ENCODE measurements around the gene CHST8. TPM values are rescaled to one million over a fixed set of nuclear protein-coding genes. Genes with fewer than 3 reads are reported as not detected.

Gene CHST8
- polyA plus RNA-seq, 2 of the 4 experiments (the other 2 are of a cell fraction), result not detected

DNA sequence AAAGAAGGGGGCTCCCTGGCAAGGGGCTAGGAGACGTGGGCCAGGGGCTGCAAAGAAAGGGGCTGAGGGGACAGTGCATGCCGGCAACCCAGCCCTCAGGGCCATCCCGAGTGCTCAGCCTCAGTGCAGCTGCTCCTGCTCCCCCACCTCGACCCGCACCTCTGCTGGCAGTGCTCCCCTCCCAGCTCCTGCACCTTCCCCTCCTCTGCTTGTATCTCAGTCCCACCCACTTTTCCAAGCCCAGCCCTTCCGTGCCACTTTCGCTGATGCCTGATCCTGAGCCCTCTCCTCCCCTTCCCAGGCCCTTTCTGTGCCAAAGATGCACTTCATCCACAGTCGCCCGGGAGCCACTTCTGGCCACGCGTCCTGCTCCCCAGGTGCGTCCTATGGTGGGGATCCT is 105.0 kb downstream of the CHST8 start:
- no peak for ATAC-seq

GRCh38 chr19:33727331-33727998 is 105.7 kb downstream of the CHST8 start:
- TF ChIP-seq RNF2 (IDR thresholded peaks at IDR 0.05; ENCODE audit: borderline replicate concordance, low read depth), result no peak
- no peak for TF ChIP-seq EP300 (IDR thresholded peaks at IDR 0.05)
- H3K4me1 ChIP-seq, result no peaks in the 10 kb centered on the region
- ChIA-PET CTCF (interaction anchor here (0.6 to 3.4 kb wide), 2 partner anchors 51 to 622 kb away, joined by 3 to 10 read pairs; no protein-coding TSS in a partner anchor), POLR2A (no interaction called here)
- FAIRE-seq, result no peak
- 27% methylated on average over 24 of the region's 24 CpGs for WGBS (ENCODE audit: missing lambda C conversion rate)
- H3K9me3 ChIP-seq, result peaks cover 2% of the 10 kb centered on the region; the same call in 1 of the 3 replicates
- H3K4me2 ChIP-seq, result no peak overlapping the region
- ATAC-seq, result no peak; a peak in 2 of 6 replicates
- no peak overlapping the region for H3K4me3 ChIP-seq
- no peak for DNase-seq (ENCODE audit: low read depth in 1 of 2, low spot score in 1 of 2)
- H3K27ac ChIP-seq, result no peak overlapping the region

More for the DNA sequence above, 105.0 kb downstream of the CHST8 start:
- no peak for TF ChIP-seq HMGXB4 (CRISPR knock-in tag; IDR thresholded peaks at IDR 0.05; ENCODE audit: borderline replicate concordance)
- TF ChIP-seq, protein P1, sequence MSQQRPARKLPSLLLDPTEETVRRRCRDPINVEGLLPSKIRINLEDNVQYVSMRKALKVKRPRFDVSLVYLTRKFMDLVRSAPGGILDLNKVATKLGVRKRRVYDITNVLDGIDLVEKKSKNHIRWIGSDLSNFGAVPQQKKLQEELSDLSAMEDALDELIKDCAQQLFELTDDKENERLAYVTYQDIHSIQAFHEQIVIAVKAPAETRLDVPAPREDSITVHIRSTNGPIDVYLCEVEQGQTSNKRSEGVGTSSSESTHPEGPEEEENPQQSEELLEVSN (IDR thresholded peaks at IDR 0.05; ENCODE audit: borderline replicate concordance, low read depth), result no peak
- TF ChIP-seq, protein P2, sequence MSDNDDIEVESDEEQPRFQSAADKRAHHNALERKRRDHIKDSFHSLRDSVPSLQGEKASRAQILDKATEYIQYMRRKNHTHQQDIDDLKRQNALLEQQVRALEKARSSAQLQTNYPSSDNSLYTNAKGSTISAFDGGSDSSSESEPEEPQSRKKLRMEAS (IDR thresholded peaks at IDR 0.05), result no peak
- H3K4me1 ChIP-seq, result no peaks in the 10 kb centered on the region
- H3K9me3 ChIP-seq, result no peaks in the 10 kb centered on the region
- FAIRE-seq (no peak), DNase-seq (ENCODE audit: low read depth in 1 of 2, low spot score in 1 of 2) (no peak)
- H3K27ac ChIP-seq, result no peak overlapping the region
- ChIA-PET CTCF (interaction anchor here (1.2 to 1.6 kb wide), 2 partner anchors 272 to 310 kb away, joined by 3 read pairs; no protein-coding TSS in a partner anchor), POLR2A (no interaction called here)
- WGBS (ENCODE audit: missing lambda C conversion rate), result 18% methylated on average over 12 of the region's 12 CpGs
- no peak overlapping the region for H3K4me3 ChIP-seq
- no peak overlapping the region for H3K4me2 ChIP-seq

DNA sequence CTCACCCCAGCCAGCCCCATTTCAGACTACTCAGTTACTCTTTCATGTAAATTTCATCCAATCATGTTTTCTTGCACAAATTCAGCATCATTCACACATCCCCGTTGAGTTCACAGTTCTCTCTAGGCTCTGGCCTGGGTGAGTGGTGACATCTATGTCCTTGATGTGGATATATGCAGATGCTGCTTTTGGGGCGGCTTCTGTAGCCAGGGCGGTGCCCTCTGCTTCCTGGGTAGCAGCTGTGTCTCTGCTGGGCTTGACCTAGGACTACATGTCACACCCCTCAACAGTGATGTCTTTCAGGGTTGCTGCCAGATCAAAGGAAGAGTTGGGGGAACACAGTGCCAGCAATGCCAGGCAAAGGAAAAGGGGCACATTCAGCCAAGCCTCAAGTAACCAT is 106.4 kb downstream of the CHST8 start:
- Histone ChIP-seq H3K4me1 (no peaks in the 10 kb centered on the region), H3K4me2 (no peak overlapping the region), H3K4me3 (no peak overlapping the region), H3K9me3 (peaks cover 7% of the 10 kb centered on the region), H3K27ac (no peak overlapping the region)
- ChIA-PET POLR2A (no interaction called here), CTCF (interaction anchor here (1.4 to 3.4 kb wide), 5 partner anchors 9 to 50 kb away, joined by 3 to 10 read pairs (median 6); no protein-coding TSS in a partner anchor)
- no peak for TF ChIP-seq GATA3 (IDR thresholded peaks at IDR 0.05; ENCODE audit: borderline replicate concordance)
- no peak for TF ChIP-seq JUN (IDR thresholded peaks at IDR 0.05)
- TF ChIP-seq ELK1 (IDR thresholded peaks at IDR 0.05; ENCODE audit: low read depth, low read length), result no peak
- TF ChIP-seq MAFK (IDR thresholded peaks at IDR 0.05; ENCODE audit: partially characterized antibody), result no peak
- no peak for TF ChIP-seq RARB (CRISPR knock-in tag; IDR thresholded peaks at IDR 0.05)
- TF ChIP-seq ZFP36 (IDR thresholded peaks at IDR 0.05; ENCODE audit: borderline replicate concordance, partially characterized antibody), result no peak
- TF ChIP-seq HDAC2 (IDR thresholded peaks at IDR 0.05), result no peak
- ATAC-seq (no peak), DNase-seq (ENCODE audit: low read depth in 1 of 2, low spot score in 1 of 2) (no peak), FAIRE-seq (no peak)
- WGBS (ENCODE audit: missing lambda C conversion rate), result 10% methylated on average over 3 of the region's 3 CpGs

- Histone ChIP-seq H3K4me3 (no peak overlapping the region), H3K4me2 (no peak overlapping the region), H3K27ac (no peak overlapping the region), H3K4me1 (no peaks in the 10 kb centered on the region), H3K9me3 (peaks cover 7% of the 10 kb centered on the region)
- ChIA-PET POLR2A (no interaction called here), CTCF (interaction anchor here (0.7 to 3.4 kb wide), 5 partner anchors 9 to 315 kb away, joined by 3 to 10 read pairs (median 4); no protein-coding TSS in a partner anchor)
- FAIRE-seq (peak; percentile 46), ATAC-seq (no peak), DNase-seq (ENCODE audit: low read depth in 1 of 2, low spot score in 1 of 2) (no peak)
- TF ChIP-seq BHLHE40 (IDR thresholded peaks at IDR 0.05; ENCODE audit: low read depth, low read length), result no peak
- TF ChIP-seq CHD2 (IDR thresholded peaks at IDR 0.05; ENCODE audit: low read length, partially characterized antibody), result no peak
- no peak for TF ChIP-seq FOXS1 (CRISPR knock-in tag; IDR thresholded peaks at IDR 0.05)
- TF ChIP-seq TFCP2L1 (CRISPR knock-in tag; IDR thresholded peaks at IDR 0.05), result no peak
- TF ChIP-seq PBX3 (IDR thresholded peaks at IDR 0.05), result no peak
- no peak for TF ChIP-seq EP300 (IDR thresholded peaks at IDR 0.05)
- no peak for TF ChIP-seq FOSL2 (IDR thresholded peaks at IDR 0.05)
- no peak for TF ChIP-seq FOSL2 (CRISPR knock-in tag; IDR thresholded peaks at IDR 0.05)
- WGBS (ENCODE audit: missing lambda C conversion rate), result 10% methylated on average over 8 of the region's 8 CpGs
Observed at GRCh38 chr19:33730858-33731607, 109.3 kb downstream of the CHST8 start.
